Stimulated activated CD8-positive, alpha-beta memory T cell treated with anti-CD3 and anti-CD28 coated beads, Interleukin-4, amount 100 ng/mL, for 4 hours (primary cell): ENCODE data around the gene RGS12.

ENCODE experiments used
- DNase-seq, 2 donors: peaks; one replicate each; pipeline ENCODE4 v3.0.0-alpha.2; 2020; ENCODE audit warnings: low read depth in 2 of 2, low spot score in 1 of 2

Gene RGS12

GRCh38 chr4:3280466-3280865 lies 12.4 kb upstream of the RGS12 start:
- DNase-seq = no peak

- DNase-seq = no peak
Measured at GRCh38 chr4:3283483-3283882, 9.3 kb upstream of the RGS12 start.

GRCh38 chr4:3283916-3284315 lies 8.9 kb upstream of the RGS12 start:
- no peak for DNase-seq

- DNase-seq = no peak
Measured at GRCh38 chr4:3284734-3285557, 7.9 kb upstream of the RGS12 start.

GRCh38 chr4:3285558-3286334 lies 7.1 kb upstream of the RGS12 start:
- no peak for DNase-seq

- no peak for DNase-seq
Measured at GRCh38 chr4:3286335-3287175, 6.3 kb upstream of the RGS12 start.

- no peak for DNase-seq
Measured at GRCh38 chr4:3287271-3287971, 5.4 kb upstream of the RGS12 start.

GRCh38 chr4:3287972-3288570 lies 4.8 kb upstream of the RGS12 start:
- DNase-seq = no peak

GRCh38 chr4:3288571-3289094 lies 4.2 kb upstream of the RGS12 start:
- no peak for DNase-seq

GRCh38 chr4:3290476-3290875 lies 2.3 kb upstream of the RGS12 start:
- DNase-seq = no peak

- no peak for DNase-seq
Measured at GRCh38 chr4:3290889-3291321, 1.9 kb upstream of the RGS12 start.

- DNase-seq = no peak
Measured at GRCh38 chr4:3291411-3291968, 1.3 kb upstream of the RGS12 start.

- DNase-seq = no peak
Measured at GRCh38 chr4:3291969-3292570, 751 bp upstream of the RGS12 start.

GRCh38 chr4:3293401-3294391 lies 875 bp downstream of the RGS12 start:
- no peak for DNase-seq

- DNase-seq = no peak
Measured at GRCh38 chr4:3294401-3295241, 1.8 kb downstream of the RGS12 start.

GRCh38 chr4:3295837-3296624 lies 3.2 kb downstream of the RGS12 start:
- no peak for DNase-seq

GRCh38 chr4:3296651-3297050 lies 3.8 kb downstream of the RGS12 start:
- no peak for DNase-seq
